GM12878 (cell line): ENCODE results near the gene SLC22A23.

Experiments used
- CTCF ChIP-seq, 3 experiments: IDR thresholded peaks in 2 of 3; conservative IDR thresholded peaks in 1 of 3; 2 replicates each; pipeline ENCODE4 v1.5.1; 2011; ENCODE audit warnings: low read depth in 3 of 3, low read length in 3 of 3, mild to moderate bottlenecking in 3 of 3, control low read depth in 2 of 3, moderate library complexity in 2 of 3, inconsistent platforms in 1 of 3, mixed read lengths in 1 of 3; ENCODE audit not compliant: control insufficient read depth in 2 of 3, insufficient read depth in 1 of 3; ENCODE audit errors: extremely low read depth in 1 of 3
- CUX1 ChIP-seq: IDR thresholded peaks from 2 replicates; pipeline ENCODE4 v1.6.1; 2012; ENCODE audit warnings: improper control_type of control experiment, low read depth, low read length; ENCODE audit not compliant: insufficient replicate concordance
- HDAC2 ChIP-seq: fragments of 200-600 bp; sonication (generic); IDR thresholded peaks from 2 replicates; pipeline ENCODE4 v1.6.1; 2017
- POLR2A ChIP-seq: IDR thresholded peaks from 2 replicates; pipeline ENCODE4 v1.6.1; 2011; ENCODE audit warnings: low read depth, mild to moderate bottlenecking, low read length
- REST ChIP-seq: IDR thresholded peaks from 2 replicates; pipeline ENCODE4 v1.6.1; 2012; ENCODE audit warnings: mild to moderate bottlenecking, low read depth, low read length

GRCh38 chr6:3438190-3439167, 18.4 kb downstream of the SLC22A23 start:
- no peak for TF ChIP-seq POLR2A
- TF ChIP-seq REST: no peak
- no peak for TF ChIP-seq CUX1
- no peak for TF ChIP-seq HDAC2
- no peak for TF ChIP-seq CTCF (IDR thresholded peaks at IDR 0.05 in 2 of 3, conservative IDR thresholded peaks at IDR 0.05 in 1 of 3; ENCODE audit: control insufficient read depth in 2 of 3, extremely low read depth in 1 of 3, insufficient read depth in 1 of 3, low read depth in 3 of 3, low read length in 3 of 3)
